CD4-positive, CD25-positive, alpha-beta regulatory T cell (primary cell): Measurements from ENCODE around the gene C4A. TPM values are rescaled to one million over a fixed set of nuclear protein-coding genes. Genes with fewer than 3 reads are reported as not detected.
A peak's percentile ranks its signal among the peaks of the same experiment; 100 is the strongest.
"Not testable (repeated sequence)": the region's sequence is repeated elsewhere in the genome, so short reads cannot be mapped to it uniquely, and the experiment has no call there.

Source experiments
- ATAC-seq, 2 donors: fragments of 150-1000 bp; cut with Tn5 transposase; one replicate each; pipeline ENCODE4 v1.10.0; 2021; ENCODE audit warnings: low read depth in 2 of 2, moderate number of reproducible peaks in 2 of 2, moderate library complexity in 1 of 2
- DNase-seq, 3 donors: peaks; one replicate each; pipeline versions ENCODE4 v3.0.0 to v3.0.0-alpha.2; 2012 to 2022; ENCODE audit warnings: mixed read lengths in 1 of 3
- H3K27ac ChIP-seq: one replicate; pipeline ENCODE4 v1.7.0; 2013; ENCODE audit warnings: mild to moderate bottlenecking, low read length; ENCODE audit not compliant: insufficient read depth, poor library complexity, severe bottlenecking
- H3K27me3 ChIP-seq: one replicate; pipeline ENCODE4 v1.7.0; 2013; ENCODE audit warnings: low read length; ENCODE audit not compliant: control insufficient read depth, insufficient read depth
- H3K36me3 ChIP-seq: one replicate; pipeline ENCODE4 v1.7.0; 2013; ENCODE audit warnings: mild to moderate bottlenecking, low read length, moderate library complexity; ENCODE audit not compliant: control insufficient read depth, insufficient read depth
- H3K4me1 ChIP-seq: 2 replicates; pipeline ENCODE4 v1.7.0; 2013; ENCODE audit warnings: mild to moderate bottlenecking, low read length; ENCODE audit not compliant: insufficient read depth, control insufficient read depth, poor library complexity, severe bottlenecking
- H3K4me3 ChIP-seq: one replicate; pipeline ENCODE4 v1.7.0; 2013; ENCODE audit warnings: low read depth, mild to moderate bottlenecking, low read length, moderate library complexity
- H3K9me3 ChIP-seq, 2 experiments: 1 replicate in 1 of 2; 2 replicates in 1 of 2; pipeline ENCODE4 v1.7.0; 2013; ENCODE audit warnings: low read length in 2 of 2, mild to moderate bottlenecking in 1 of 2, moderate library complexity in 1 of 2; ENCODE audit not compliant: control insufficient read depth in 2 of 2
- H3K27ac Mint-ChIP-seq, 3 donors: one replicate each; pipeline ENCODE4 v1.8.0; 2020 to 2022; ENCODE audit warnings: mild to moderate bottlenecking in 3 of 3, mixed read lengths in 3 of 3, moderate library complexity in 2 of 3
- H3K27me3 Mint-ChIP-seq: one replicate; pipeline ENCODE4 v1.8.0; 2022; ENCODE audit warnings: mild to moderate bottlenecking, mixed read lengths
- H3K36me3 Mint-ChIP-seq: one replicate; pipeline ENCODE4 v1.8.0; 2020; ENCODE audit warnings: mixed read lengths
- H3K4me1 Mint-ChIP-seq, 4 donors: one replicate each; pipeline ENCODE4 v1.8.0; 2020 to 2022; ENCODE audit warnings: mixed read lengths in 4 of 4, mild to moderate bottlenecking in 1 of 4
- H3K4me3 Mint-ChIP-seq, 4 donors: one replicate each; pipeline ENCODE4 v1.8.0; 2020 to 2022; ENCODE audit warnings: mild to moderate bottlenecking in 4 of 4, mixed read lengths in 4 of 4, moderate library complexity in 3 of 4
- H3K9me3 Mint-ChIP-seq, 7 donors: one replicate each; pipeline ENCODE4 v1.8.0; 2020 to 2022; ENCODE audit warnings: mixed read lengths in 7 of 7, mild to moderate bottlenecking in 3 of 7, moderate library complexity in 2 of 7
- polyA plus RNA-seq, 4 donors: library from polyadenylated mRNA; unstranded; fragments of 300-500 nt; fragmentation: Illumina TruSeq; gene quantifications; one replicate each; pipeline ENCODE4 v1.2.3, GENCODE V29; 2021
- total RNA-seq: library from RNA; stranded (reverse); gene quantifications from one replicate; pipeline ENCODE4 v1.2.3, GENCODE V29; 2022

Gene C4A
- total RNA-seq (4.0 TPM), polyA plus RNA-seq (under 1 TPM in 2 of 4 donors, not detected in 2; 0.28 to 0.30 TPM)

DNA sequence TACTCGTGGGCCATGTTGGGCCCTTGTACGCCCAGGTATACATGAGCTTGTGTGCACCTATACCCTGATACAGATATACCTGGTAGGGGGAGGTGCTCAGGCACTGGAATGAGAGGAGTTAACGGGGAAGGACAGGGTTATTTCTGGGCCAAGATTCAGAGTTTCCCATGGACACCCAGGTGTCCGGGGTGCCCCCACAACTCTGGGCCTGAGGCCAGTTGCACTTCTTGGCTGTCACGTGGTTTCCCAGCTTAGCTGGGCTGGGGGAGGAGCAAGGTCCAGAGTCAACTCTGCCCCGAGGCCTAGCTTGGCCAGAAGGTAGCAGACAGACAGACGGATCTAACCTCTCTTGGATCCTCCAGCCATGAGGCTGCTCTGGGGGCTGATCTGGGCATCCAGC is at the start of gene C4A:
Gene C4A, plus strand, starts transcription at position 314 of the 400 bp plus-strand sequence. Its CDS starts 51 bp downstream, at position 365.
- not testable (repeated sequence) for H3K9me3 Mint-ChIP-seq, H3K9me3 ChIP-seq, H3K36me3 Mint-ChIP-seq, H3K27ac Mint-ChIP-seq, H3K27me3 Mint-ChIP-seq, H3K27me3 ChIP-seq, H3K36me3 ChIP-seq, ATAC-seq, H3K4me3 ChIP-seq, H3K4me3 Mint-ChIP-seq, DNase-seq, H3K27ac ChIP-seq
- peaks cover 0 to 15% (median 4%) of the 10 kb centered on the region in 4 donors for H3K4me1 Mint-ChIP-seq
- peaks cover 14% of the 10 kb centered on the region for H3K4me1 ChIP-seq

DNA sequence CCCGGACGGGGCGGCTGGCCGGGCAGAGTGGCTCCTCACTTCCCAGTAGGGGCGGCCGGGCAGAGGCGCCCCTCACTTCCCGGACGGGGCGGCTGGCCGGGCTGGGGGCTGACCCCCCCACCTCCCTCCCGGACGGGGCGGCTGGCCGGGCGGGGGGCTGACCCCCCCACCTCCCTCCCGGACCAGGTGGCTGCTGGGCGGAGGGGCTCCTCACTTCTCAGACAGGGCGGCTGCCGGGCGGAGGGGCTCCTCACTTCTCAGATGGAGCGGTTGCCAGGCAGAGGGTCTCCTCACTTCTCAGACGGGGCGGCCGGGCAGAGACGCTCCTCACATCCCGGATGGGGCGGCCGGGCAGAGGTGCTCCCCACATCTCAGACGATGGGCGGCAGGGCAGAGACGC is 49.7 kb upstream of the C4A start:
- H3K36me3 Mint-ChIP-seq, H3K4me3 ChIP-seq, H3K4me1 Mint-ChIP-seq, ATAC-seq, H3K27me3 ChIP-seq, DNase-seq, H3K27ac ChIP-seq, H3K4me3 Mint-ChIP-seq, H3K9me3 Mint-ChIP-seq, H3K27me3 Mint-ChIP-seq, H3K27ac Mint-ChIP-seq, H3K4me1 ChIP-seq, H3K9me3 ChIP-seq, H3K36me3 ChIP-seq: not testable (repeated sequence)

DNA sequence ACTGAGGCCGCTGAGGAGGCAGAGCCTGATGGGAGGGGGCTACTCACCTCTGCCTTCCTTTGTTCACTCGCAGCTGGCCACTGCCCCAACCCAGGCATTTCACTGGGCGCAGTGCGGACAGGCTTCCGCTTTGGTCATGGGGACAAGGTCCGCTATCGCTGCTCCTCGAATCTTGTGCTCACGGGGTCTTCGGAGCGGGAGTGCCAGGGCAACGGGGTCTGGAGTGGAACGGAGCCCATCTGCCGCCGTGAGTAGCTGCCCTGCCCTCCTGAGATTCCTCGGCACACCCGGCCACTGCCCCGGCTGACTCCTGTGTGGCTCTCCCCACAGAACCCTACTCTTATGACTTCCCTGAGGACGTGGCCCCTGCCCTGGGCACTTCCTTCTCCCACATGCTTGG is 48.3 kb upstream of the C4A start:
- H3K9me3 Mint-ChIP-seq: no peaks in the 10 kb centered on the region
- ATAC-seq: no peak
- no peak for DNase-seq

DNA sequence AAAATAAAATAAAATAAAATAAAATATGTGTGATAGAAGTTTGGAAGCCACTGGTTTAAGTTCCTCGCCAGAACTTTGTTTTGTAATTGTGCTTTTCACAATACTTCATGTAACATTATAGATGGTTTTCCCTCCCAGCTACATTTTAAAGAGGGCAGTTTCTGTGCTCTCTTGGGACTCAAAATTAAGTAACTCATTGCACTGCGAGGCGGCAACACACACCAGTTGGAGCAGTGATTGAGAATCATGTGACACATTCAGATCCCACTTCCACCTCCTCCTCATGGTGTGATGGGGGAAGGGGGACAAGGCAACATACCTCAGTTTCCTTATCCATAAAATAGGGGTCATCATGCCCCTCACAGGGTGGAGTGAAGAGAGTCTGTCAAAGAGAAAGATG is 46.8 kb upstream of the C4A start:
- no peaks in the 10 kb centered on the region for H3K36me3 Mint-ChIP-seq
- H3K4me1 ChIP-seq: no peaks in the 10 kb centered on the region
- DNase-seq (no peak), ATAC-seq (no peak)
- peaks cover 0 to 2% (median 0%) of the 10 kb centered on the region in 4 donors for H3K4me1 Mint-ChIP-seq
- H3K9me3 ChIP-seq: no peaks in the 10 kb centered on the region
- no peak overlapping the region for H3K27ac ChIP-seq
- H3K27ac Mint-ChIP-seq: no peak overlapping the region
- no peaks in the 10 kb centered on the region for H3K36me3 ChIP-seq
- H3K9me3 Mint-ChIP-seq: no peaks in the 10 kb centered on the region
- H3K27me3 Mint-ChIP-seq: peaks cover 12% of the 10 kb centered on the region
- H3K27me3 ChIP-seq: no peaks in the 10 kb centered on the region
- no peak overlapping the region for H3K4me3 ChIP-seq
- no peak overlapping the region for H3K4me3 Mint-ChIP-seq

More for the DNA sequence above, 48.3 kb upstream of the C4A start:
- no peaks in the 10 kb centered on the region for H3K36me3 Mint-ChIP-seq
- no peak overlapping the region for H3K27ac Mint-ChIP-seq
- no peak overlapping the region for H3K4me3 Mint-ChIP-seq
- H3K4me1 Mint-ChIP-seq: peaks cover 0 to 2% (median 0%) of the 10 kb centered on the region in 4 donors
- H3K36me3 ChIP-seq: no peaks in the 10 kb centered on the region
- H3K27me3 Mint-ChIP-seq: peaks cover 8% of the 10 kb centered on the region
- no peak overlapping the region for H3K27ac ChIP-seq
- no peaks in the 10 kb centered on the region for H3K9me3 ChIP-seq
- H3K4me1 ChIP-seq: no peaks in the 10 kb centered on the region
- H3K27me3 ChIP-seq: no peaks in the 10 kb centered on the region
- H3K4me3 ChIP-seq: no peak overlapping the region

DNA sequence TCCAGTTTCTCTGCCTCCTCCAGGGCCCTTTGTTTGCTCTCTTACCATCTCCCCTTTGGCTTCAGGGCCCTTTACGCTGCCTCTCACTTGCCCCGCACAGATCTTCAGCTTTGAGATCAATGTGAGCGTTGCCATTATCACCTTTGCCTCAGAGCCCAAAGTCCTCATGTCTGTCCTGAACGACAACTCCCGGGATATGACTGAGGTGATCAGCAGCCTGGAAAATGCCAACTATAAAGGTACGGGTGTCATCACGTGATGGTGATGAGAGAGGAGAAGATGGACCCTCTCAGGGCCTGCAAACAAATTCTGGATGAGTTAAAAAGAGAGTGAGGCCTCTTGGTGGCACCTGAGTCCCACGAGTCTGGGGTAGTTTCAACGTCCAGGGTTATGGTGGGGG is 46.0 kb upstream of the C4A start:
- no peak for DNase-seq
- no peaks in the 10 kb centered on the region for H3K36me3 Mint-ChIP-seq
- no peaks in the 10 kb centered on the region for H3K9me3 Mint-ChIP-seq
- Histone ChIP-seq H3K4me1 (no peaks in the 10 kb centered on the region), H3K36me3 (no peaks in the 10 kb centered on the region), H3K27ac (no peak overlapping the region), H3K27me3 (no peaks in the 10 kb centered on the region), H3K4me3 (no peak overlapping the region), H3K9me3 (no peaks in the 10 kb centered on the region)
- ATAC-seq: no peak
- peaks cover 0 to 2% (median 0%) of the 10 kb centered on the region in 4 donors for H3K4me1 Mint-ChIP-seq
- H3K27ac Mint-ChIP-seq: peak overlapping the region in 1 of 3 donors; percentile 36
- H3K27me3 Mint-ChIP-seq: peaks cover 16% of the 10 kb centered on the region
- H3K4me3 Mint-ChIP-seq: no peak overlapping the region

DNA sequence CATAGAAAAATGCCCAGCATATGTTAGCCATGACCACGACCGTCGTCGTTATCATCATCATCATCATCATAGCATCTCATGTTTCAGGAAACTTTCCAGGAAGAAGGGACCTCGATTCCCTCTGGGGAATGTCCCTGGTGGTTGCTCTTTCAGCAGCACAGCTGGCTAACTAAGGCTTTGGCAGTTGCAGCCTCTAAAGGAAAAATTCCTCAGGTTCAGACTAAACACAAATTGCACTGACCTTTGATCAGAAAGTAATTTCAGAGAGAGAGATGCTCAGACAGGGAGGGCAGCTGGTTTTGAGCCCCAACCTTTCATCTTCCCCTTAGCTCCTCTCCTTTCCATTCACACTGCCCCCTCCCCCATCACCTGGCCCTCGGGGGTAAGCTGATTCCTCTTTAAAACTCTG is 41.6 kb upstream of the C4A start:
- H3K27me3 ChIP-seq: no peaks in the 10 kb centered on the region
- peak overlapping the region in 1 of 3 donors; percentile 1 for H3K27ac Mint-ChIP-seq
- H3K9me3 Mint-ChIP-seq: peaks cover 0 to 2% (median 0%) of the 10 kb centered on the region in 7 donors
- H3K4me3 ChIP-seq: no peak overlapping the region
- H3K4me1 ChIP-seq: no peaks in the 10 kb centered on the region
- no peaks in the 10 kb centered on the region for H3K36me3 ChIP-seq
- no peak overlapping the region for H3K27ac ChIP-seq
- no peaks in the 10 kb centered on the region for H3K4me1 Mint-ChIP-seq
- DNase-seq (no peak), ATAC-seq (no peak)
- H3K9me3 ChIP-seq: no peaks in the 10 kb centered on the region
- no peak overlapping the region for H3K4me3 Mint-ChIP-seq
- no peaks in the 10 kb centered on the region for H3K36me3 Mint-ChIP-seq
- peaks cover 25% of the 10 kb centered on the region for H3K27me3 Mint-ChIP-seq

DNA sequence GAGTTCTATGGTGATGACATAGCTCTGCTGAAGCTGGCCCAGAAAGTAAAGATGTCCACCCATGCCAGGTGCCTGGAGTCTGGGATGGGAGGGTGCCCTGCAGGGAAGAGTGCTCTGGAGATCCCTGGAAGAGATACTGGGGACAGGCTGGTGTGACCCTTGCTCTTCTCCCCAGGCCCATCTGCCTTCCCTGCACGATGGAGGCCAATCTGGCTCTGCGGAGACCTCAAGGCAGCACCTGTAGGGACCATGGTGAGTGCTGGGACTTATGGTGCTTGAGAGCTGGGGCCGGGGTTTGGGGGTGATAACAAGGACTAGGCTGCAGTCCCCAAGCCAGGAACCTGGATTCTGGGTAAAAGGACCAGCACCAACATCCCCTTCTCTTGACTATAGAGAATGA is 38.1 kb upstream of the C4A start:
- Histone ChIP-seq H3K4me3 (no peak overlapping the region), H3K9me3 (no peaks in the 10 kb centered on the region), H3K27me3 (no peaks in the 10 kb centered on the region), H3K27ac (no peak overlapping the region), H3K36me3 (no peaks in the 10 kb centered on the region), H3K4me1 (no peaks in the 10 kb centered on the region)
- Mint-ChIP-seq H3K9me3 (peaks cover 0 to 4% (median 0%) of the 10 kb centered on the region in 7 donors), H3K27ac (no peak overlapping the region), H3K27me3 (peaks cover 29% of the 10 kb centered on the region), H3K36me3 (no peaks in the 10 kb centered on the region), H3K4me3 (no peak overlapping the region), H3K4me1 (no peaks in the 10 kb centered on the region)
- no peak for ATAC-seq
- DNase-seq: no peak

DNA sequence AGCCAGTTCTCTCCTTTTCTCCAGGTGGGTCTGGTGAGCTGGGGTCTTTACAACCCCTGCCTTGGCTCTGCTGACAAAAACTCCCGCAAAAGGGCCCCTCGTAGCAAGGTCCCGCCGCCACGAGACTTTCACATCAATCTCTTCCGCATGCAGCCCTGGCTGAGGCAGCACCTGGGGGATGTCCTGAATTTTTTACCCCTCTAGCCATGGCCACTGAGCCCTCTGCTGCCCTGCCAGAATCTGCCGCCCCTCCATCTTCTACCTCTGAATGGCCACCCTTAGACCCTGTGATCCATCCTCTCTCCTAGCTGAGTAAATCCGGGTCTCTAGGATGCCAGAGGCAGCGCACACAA is 36.7 kb upstream of the C4A start:
- H3K27ac Mint-ChIP-seq: no peak overlapping the region

More for the DNA sequence above, 36.7 kb upstream of the C4A start:
- H3K27me3 ChIP-seq: no peaks in the 10 kb centered on the region
- H3K36me3 Mint-ChIP-seq: no peaks in the 10 kb centered on the region
- H3K36me3 ChIP-seq: no peaks in the 10 kb centered on the region
- no peak overlapping the region for H3K27ac ChIP-seq
- DNase-seq: no peak
- H3K4me1 Mint-ChIP-seq: no peaks in the 10 kb centered on the region
- H3K4me3 ChIP-seq: no peak overlapping the region
- no peaks in the 10 kb centered on the region for H3K4me1 ChIP-seq
- no peaks in the 10 kb centered on the region for H3K9me3 ChIP-seq
- H3K9me3 Mint-ChIP-seq: peaks cover 0 to 4% (median 0%) of the 10 kb centered on the region in 7 donors
- H3K4me3 Mint-ChIP-seq: no peak overlapping the region
- ATAC-seq: no peak
- H3K27me3 Mint-ChIP-seq: peaks cover 25% of the 10 kb centered on the region
